GM18861 (cell line): ENCODE results near the gene KBTBD13.
"Not testable (repeated sequence)": the region's sequence is repeated elsewhere in the genome, so short reads cannot be mapped to it uniquely, and the experiment has no call there.

Experiments used
- ATAC-seq: cut with Tn5 transposase; IDR thresholded peaks from one replicate; pipeline ENCODE4 v1.9.1; 2021; ENCODE audit not compliant: unreplicated experiment

KBTBD13 gene

GRCh38 chr15:65087873-65088642 lies 11.5 kb downstream of the KBTBD13 start:
- no peak for ATAC-seq

GRCh38 chr15:65088643-65089021 lies 12.1 kb downstream of the KBTBD13 start:
- ATAC-seq = no peak

GRCh38 chr15:65089206-65089824 lies 12.8 kb downstream of the KBTBD13 start:
- no peak for ATAC-seq

- no peak for ATAC-seq
Measured at GRCh38 chr15:65091946-65092770, 15.6 kb downstream of the KBTBD13 start.

GRCh38 chr15:65092911-65093792 lies 16.6 kb downstream of the KBTBD13 start:
- no peak for ATAC-seq

GRCh38 chr15:65093793-65094170 lies 17.2 kb downstream of the KBTBD13 start:
- not testable (repeated sequence) for ATAC-seq

GRCh38 chr15:65094294-65094995 lies 17.9 kb downstream of the KBTBD13 start:
- no peak for ATAC-seq

GRCh38 chr15:65095011-65095746 lies 18.6 kb downstream of the KBTBD13 start:
- no peak for ATAC-seq

GRCh38 chr15:65095747-65096104 lies 19.2 kb downstream of the KBTBD13 start:
- no peak for ATAC-seq

- no peak for ATAC-seq
Measured at GRCh38 chr15:65096481-65097385, 20.2 kb downstream of the KBTBD13 start.

- no peak for ATAC-seq
Measured at GRCh38 chr15:65097651-65098263, 21.2 kb downstream of the KBTBD13 start.

GRCh38 chr15:65099336-65099735 lies 22.8 kb downstream of the KBTBD13 start:
- no peak for ATAC-seq

GRCh38 chr15:65099801-65100200 lies 23.3 kb downstream of the KBTBD13 start:
- ATAC-seq = not testable (repeated sequence)

- ATAC-seq = no peak
Measured at GRCh38 chr15:65100442-65100841, 23.9 kb downstream of the KBTBD13 start.

- no peak for ATAC-seq
Measured at GRCh38 chr15:65101411-65101890, 24.9 kb downstream of the KBTBD13 start.

GRCh38 chr15:65101891-65102708 lies 25.6 kb downstream of the KBTBD13 start:
- no peak for ATAC-seq

GRCh38 chr15:65102912-65103311 lies 26.4 kb downstream of the KBTBD13 start:
- no peak for ATAC-seq
